ENCODE data around the gene MAP3K4.

DNA sequence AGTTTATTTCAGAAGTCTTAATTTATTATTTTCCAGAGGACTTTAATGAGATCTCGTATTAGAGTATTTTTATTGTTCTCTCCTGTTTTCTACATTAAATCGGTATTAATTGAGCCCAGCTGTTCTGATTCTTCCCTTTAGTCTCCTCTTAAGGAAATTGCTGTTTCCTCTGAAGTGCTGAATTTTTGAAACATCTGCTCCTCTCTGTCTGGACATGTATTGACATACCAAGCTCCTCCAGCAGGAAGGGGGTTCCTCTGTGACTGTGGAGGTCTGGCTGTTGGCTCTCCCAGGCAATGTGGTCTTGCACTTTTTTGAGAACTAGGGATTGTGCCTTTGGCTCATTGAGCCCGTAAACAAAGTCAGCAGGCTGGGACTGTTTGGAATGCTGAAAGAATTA is 74.9 kb downstream of the MAP3K4 start:
- TF ChIP-seq POLR2AphosphoS5 (IDR thresholded peaks at IDR 0.05), result no peak
- TF ChIP-seq, protein P1, sequence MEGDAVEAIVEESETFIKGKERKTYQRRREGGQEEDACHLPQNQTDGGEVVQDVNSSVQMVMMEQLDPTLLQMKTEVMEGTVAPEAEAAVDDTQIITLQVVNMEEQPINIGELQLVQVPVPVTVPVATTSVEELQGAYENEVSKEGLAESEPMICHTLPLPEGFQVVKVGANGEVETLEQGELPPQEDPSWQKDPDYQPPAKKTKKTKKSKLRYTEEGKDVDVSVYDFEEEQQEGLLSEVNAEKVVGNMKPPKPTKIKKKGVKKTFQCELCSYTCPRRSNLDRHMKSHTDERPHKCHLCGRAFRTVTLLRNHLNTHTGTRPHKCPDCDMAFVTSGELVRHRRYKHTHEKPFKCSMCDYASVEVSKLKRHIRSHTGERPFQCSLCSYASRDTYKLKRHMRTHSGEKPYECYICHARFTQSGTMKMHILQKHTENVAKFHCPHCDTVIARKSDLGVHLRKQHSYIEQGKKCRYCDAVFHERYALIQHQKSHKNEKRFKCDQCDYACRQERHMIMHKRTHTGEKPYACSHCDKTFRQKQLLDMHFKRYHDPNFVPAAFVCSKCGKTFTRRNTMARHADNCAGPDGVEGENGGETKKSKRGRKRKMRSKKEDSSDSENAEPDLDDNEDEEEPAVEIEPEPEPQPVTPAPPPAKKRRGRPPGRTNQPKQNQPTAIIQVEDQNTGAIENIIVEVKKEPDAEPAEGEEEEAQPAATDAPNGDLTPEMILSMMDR (IDR thresholded peaks at IDR 0.05; ENCODE audit: poor library complexity, severe bottlenecking), result no peak
